GM10847 (cell line): ENCODE data around the gene ATP6V0A1.
"Not testable (repeated sequence)": the region's sequence is repeated elsewhere in the genome, so short reads cannot be mapped to it uniquely, and the experiment has no call there.

Source experiments
- POLR2A ChIP-seq: IDR thresholded peaks from 2 replicates; pipeline ENCODE4 v1.6.1; 2011; ENCODE audit not compliant: insufficient read length; ENCODE audit errors: extremely low read depth

Gene ATP6V0A1

DNA sequence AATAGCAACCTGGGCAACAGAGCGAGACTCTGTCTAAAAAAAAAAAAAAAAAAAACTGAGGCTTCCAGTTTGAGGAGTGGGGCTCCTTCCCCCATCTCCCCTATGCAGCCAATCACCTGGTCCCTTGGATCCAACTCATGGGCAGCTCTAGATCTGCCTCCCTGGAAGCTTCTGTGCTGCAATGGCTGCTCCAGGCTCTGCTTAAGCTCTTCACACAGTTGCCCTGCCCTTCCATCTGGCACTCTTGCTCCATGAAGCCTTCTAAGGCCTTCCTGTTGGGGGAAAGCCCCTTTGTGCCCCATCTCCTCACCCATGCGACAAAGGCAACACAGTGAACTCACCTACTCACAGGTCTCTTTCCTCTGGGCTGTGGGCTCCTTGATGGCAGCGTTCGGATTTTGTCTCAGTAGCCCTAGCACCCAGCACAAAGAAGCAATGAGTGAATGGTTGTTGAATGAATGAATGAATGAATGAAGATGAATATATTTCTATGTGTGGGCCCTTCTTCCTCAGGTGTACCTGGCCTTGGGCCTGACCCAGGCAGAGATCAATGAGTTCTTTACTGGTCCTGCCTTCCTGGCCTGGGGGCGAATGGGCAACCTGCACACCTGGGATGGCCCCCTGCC lies 79.3 kb downstream of the ATP6V0A1 start:
- no peak for TF ChIP-seq POLR2A

DNA sequence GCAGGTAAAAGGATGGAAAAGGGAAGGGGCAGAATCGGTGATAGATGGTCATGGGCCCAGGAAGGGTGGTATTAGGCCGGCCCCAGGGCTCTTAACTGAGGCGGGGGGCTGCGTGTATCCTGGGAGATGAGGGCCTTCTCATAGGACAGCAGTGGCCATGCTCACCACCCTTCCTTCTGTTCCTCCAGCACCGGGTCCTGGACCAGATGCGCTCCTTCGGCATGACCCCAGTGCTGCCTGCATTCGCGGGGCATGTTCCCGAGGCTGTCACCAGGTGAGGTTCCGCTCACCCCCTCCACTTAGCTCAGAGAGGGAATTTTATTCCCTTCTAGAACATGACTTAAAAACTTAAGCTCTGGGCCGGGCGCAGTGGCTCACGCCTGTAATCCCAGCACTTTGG lies 79.8 kb downstream of the ATP6V0A1 start:
- no peak for TF ChIP-seq POLR2A

DNA sequence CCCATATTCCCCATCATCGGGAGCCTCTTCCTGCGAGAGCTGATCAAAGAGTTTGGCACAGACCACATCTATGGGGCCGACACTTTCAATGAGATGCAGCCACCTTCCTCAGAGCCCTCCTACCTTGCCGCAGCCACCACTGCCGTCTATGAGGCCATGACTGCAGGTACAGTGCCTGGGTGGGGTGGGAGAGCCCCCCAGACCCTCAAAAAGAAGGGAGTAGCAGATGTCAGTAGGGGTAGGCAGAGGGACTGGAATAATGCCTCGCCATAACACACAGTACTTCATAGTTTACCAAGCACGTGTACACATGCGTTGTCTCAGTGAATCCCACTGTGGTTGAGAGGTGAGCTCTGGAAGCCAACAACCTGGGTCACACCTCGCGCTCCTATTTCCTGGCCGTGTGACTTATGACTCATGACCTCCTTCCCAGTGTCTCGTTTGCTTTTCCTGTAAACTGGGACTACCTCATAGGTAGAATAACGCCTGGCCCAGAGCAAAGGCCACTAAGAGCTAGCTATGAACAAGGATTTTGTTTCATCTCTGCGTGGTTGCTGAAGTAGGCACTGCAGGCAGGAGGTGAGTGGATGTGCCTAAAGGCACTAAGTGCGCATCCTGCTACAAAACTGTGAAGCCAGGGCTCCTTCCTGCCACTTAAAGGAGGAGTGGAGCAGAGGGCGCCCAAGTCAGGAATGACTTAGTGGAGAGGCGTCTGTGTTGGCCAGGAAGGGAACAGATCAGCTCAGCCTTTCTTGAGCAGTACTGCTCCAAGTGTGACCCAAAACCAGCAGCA lies 82.6 kb downstream of the ATP6V0A1 start:
- TF ChIP-seq POLR2A, result no peak

DNA sequence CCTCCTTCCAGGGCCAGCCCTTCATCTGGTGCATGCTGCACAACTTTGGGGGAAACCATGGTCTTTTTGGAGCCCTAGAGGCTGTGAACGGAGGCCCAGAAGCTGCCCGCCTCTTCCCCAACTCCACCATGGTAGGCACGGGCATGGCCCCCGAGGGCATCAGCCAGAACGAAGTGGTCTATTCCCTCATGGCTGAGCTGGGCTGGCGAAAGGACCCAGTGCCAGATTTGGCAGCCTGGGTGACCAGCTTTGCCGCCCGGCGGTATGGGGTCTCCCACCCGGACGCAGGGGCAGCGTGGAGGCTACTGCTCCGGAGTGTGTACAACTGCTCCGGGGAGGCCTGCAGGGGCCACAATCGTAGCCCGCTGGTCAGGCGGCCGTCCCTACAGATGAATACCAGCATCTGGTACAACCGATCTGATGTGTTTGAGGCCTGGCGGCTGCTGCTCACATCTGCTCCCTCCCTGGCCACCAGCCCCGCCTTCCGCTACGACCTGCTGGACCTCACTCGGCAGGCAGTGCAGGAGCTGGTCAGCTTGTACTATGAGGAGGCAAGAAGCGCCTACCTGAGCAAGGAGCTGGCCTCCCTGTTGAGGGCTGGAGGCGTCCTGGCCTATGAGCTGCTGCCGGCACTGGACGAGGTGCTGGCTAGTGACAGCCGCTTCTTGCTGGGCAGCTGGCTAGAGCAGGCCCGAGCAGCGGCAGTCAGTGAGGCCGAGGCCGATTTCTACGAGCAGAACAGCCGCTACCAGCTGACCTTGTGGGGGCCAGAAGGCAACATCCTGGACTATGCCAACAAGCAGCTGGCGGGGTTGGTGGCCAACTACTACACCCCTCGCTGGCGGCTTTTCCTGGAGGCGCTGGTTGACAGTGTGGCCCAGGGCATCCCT lies 84.8 kb downstream of the ATP6V0A1 start:
- no peak for TF ChIP-seq POLR2A

DNA sequence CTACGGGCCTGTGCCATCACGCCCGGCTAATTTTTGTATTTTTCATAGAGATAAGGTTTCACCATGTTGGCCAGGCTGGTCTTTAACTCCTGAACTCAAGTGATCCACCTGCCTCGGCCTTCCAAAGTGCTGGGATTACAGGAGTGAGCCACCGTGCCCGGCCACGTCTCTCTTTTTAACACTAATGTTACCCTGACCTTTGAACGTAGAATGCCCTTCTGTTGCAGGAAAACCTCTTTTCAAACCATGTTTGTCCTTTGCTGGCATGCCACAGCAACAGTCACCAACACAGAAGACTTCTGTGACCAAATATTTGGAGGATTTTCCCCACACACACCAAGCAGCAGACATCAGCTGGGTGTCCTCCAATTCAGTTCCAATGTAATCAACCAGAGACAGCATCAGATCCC lies 86.2 kb downstream of the ATP6V0A1 start:
- TF ChIP-seq POLR2A, result no peak

DNA sequence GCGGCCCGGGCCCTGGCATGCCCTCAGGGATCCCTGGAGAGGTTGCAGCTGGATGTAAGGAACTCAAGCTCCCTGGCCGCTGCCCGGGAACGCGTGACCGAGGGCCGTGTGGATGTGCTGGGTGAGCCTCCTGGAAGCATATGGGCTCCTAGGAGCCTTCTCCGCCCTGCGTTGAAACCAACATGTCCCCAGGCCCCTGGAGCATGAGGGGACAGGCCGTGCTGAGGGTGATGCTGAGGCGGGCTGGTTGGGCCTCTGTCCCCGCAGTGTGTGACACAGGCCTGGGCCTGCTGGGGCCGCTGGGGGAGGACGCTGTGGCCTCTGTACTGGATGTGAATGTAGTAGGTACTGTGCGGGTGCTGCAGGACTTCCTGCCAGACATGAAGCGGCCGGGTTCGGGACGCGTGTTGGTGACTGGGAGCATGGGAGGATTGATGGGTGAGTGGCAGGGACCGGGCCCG lies 88.4 kb downstream of the ATP6V0A1 start:
- TF ChIP-seq POLR2A, result no peak

DNA sequence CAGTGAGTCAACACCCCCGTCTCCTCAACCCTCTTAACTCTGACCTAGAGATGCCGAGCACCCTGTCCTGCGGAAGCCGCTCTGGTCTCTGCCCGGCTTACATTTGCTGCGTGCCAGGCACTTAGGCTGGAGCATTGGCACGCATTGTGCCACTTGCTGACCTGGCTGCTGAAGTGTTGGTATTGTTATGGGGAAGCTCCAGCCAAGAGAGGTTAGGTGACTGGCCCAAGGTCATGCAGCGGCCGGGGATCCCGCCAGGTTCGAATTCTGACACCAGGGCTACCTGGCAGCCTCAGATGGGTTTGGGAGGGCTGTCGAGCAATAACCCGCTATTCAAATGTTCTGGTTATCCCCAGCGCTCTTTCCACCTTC lies 89.0 kb downstream of the ATP6V0A1 start:
- no peak for TF ChIP-seq POLR2A

DNA sequence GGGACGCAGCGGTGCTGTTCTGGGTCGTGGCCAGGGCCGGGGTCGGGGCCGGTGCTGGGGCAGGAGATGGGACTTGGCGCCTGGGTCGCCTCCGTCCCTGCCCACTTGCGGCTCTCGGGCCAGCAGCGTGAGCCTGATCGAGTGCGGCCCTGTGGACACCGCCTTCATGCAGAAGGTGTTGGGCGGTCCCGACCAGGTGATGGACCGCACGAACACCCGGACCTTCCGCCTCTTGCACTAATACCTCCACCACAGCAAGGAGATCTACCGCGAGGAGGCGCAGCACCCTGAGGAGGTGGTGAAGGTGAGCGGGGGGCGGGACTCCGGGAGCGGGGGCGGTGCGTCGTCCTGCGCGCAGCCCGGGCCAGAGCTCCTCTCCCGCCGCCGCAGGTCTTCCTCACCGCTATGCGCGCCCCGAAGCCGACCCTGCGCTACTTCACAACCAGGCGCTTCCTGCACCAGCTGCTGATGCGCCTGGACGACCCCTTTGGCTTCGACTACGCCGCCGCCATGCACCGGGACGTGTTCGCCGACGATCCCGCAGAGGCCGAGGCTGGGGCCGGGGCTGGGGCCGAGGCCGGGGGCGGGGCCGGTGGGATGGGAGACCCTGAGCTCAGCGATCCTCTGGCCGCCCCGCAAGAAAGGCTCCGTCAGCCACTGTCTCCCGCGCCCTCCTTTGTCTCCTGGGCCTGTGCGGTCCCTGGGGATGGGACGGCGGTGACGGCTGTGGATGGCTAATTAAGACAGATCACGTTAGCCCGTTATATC lies 89.6 kb downstream of the ATP6V0A1 start:
- peak; percentile 31 for TF ChIP-seq POLR2A

DNA sequence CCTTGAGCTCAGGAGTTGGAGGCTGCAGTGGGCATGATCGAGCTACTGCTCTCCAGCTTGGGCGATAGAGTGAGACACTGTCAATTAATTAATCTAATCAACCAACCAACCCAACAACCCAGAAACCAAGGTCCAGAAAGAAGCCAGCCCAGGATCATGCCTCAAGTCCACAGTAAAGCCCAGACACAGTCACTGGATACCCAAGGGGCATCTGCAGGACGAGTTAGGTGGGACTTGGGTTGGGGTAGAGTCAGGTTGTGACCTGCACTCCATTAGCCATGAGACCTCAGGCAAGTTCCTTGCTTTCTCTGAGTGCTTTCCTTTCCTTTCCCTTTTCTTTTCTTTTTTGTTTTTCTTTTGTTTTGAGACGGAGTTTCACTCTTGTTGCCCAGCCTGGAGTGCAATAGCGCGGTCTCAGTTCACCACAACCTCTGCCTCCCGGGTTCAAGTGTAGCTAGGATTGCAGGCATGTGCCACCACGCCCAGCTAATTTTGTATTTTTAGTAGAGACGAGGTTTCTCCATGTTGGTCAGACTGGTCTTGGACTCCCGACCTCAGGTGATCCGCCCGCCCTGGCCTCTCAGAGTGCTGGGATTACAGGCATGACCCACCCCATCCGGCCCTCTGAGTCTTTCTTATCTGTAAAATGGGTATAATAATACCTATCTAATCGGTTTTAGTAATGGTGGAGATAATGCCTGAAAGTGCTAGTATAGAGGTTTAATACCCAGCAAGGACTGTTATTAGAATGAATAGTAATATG lies 90.5 kb downstream of the ATP6V0A1 start:
- no peak for TF ChIP-seq POLR2A

DNA sequence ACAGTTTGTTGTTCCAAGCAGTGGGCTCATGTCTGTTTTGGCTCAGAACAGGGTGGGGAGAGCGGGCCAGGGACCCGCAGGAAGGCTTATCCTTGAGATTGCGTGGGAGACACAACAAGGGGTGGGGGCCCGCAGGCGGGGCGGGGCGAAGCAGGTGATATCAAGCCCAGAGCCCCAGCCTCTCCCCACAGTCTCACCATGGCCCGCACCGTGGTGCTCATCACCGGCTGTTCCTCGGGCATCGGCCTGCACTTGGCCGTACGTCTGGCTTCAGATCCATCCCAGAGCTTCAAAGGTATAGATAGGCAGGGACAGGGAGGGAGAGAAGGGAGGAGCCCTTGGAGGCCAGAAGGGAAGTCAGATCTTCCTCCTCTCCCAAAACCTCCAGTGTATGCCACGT lies 94.1 kb downstream of the ATP6V0A1 start, which contains the start of gene HSD17B1:
TSS of gene HSD17B1 (plus strand) at position 188 of the 400 bp plus-strand sequence. CDS start at position 199, 11 bp downstream.
- TF ChIP-seq POLR2A, result not testable (repeated sequence)

DNA sequence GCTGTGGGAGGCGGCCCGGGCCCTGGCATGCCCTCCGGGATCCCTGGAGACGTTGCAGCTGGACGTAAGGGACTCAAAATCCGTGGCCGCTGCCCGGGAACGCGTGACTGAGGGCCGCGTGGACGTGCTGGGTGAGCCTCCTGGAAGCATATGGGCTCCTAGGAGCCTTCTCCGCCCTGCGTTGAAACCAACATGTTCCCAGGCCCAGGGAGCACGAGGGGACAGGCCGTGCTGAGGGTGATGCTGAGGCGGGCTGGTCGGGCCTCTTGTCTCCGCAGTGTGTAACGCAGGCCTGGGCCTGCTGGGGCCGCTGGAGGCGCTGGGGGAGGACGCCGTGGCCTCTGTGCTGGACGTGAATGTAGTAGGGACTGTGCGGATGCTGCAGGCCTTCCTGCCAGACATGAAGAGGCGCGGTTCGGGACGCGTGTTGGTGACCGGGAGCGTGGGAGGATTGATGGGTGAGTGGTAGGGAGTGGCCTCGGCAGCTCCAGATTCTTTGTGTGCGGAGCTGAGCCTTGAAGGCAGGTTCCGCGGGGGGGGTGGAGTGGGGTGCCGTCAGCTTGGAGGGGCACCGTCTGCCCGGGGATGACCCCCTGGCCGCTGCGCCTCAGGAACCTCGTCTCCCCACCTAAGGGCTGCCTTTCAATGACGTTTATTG lies 94.6 kb downstream of the ATP6V0A1 start:
- no peak for TF ChIP-seq POLR2A

DNA sequence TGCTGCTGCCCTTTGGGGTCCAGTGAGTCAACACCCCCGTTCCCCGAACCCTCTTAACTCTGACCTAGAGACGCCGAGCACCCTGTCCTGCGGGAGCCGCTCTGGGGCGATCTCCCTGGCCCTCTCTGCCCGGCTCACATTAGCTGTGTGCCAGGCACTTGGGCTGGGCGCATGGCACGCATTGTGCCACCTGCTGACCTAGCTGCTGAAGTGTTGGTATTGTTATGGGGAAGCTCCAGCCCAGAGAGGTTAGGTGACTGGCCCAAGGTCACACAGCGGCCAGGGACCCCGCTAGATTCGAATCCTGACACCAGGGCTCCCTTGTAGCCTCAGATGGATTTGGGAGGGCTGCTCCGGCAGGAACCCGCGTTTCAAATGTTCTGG lies 95.2 kb downstream of the ATP6V0A1 start:
- no peak for TF ChIP-seq POLR2A

DNA sequence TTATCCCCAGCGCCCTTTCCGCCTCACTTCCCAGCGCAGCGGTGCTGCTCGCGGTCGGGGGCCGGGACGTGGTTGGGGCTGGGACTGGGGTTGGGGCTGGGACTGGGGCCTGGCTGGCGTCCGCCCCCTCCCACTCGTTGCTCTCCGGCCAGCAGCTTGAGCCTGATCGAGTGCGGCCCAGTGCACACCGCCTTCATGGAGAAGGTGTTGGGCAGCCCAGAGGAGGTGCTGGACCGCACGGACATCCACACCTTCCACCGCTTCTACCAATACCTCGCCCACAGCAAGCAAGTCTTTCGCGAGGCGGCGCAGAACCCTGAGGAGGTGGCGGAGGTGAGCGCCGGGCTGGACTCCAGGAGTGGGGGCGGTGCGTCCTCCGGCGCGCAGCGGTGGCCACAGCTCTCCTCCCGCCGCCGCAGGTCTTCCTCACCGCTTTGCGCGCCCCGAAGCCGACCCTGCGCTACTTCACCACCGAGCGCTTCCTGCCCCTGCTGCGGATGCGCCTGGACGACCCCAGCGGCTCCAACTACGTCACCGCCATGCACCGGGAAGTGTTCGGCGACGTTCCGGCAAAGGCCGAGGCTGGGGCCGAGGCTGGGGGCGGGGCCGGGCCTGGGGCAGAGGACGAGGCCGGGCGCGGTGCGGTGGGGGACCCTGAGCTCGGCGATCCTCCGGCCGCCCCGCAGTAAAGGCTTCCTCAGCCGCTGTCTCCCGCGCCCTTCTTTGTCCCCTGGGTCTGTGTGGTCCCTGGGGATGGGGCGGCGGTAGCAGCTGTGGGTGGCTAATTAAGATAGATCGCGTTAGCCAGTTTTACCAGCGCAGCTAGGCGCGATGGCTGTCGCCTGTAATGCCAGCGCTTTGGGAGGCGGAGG lies 95.8 kb downstream of the ATP6V0A1 start:
- peak; percentile 85 for TF ChIP-seq POLR2A
